H1 (cell line): Measurements from ENCODE around the gene BLOC1S3. TPM values are rescaled to one million over a fixed set of nuclear protein-coding genes. Genes with fewer than 3 reads are reported as not detected.

Experiments used
- CEBPB ChIP-seq: IDR thresholded peaks from 2 replicates; pipeline ENCODE4 v1.6.1; 2012; ENCODE audit warnings: low read depth, low read length
- EP300 ChIP-seq, 2 experiments: IDR thresholded peaks; 1 replicate in 1 of 2; 2 replicates in 1 of 2; pipeline ENCODE4 v1.6.1; 2011 to 2012; ENCODE audit warnings: low read depth in 2 of 2, low read length in 2 of 2, mild to moderate bottlenecking in 2 of 2, borderline replicate concordance in 1 of 2, inconsistent platforms in 1 of 2, moderate library complexity in 1 of 2
- JUN ChIP-seq: IDR thresholded peaks from 2 replicates; pipeline ENCODE4 v1.6.1; 2011; ENCODE audit warnings: low read depth, mild to moderate bottlenecking, improper control_type of control experiment, low read length
- KDM1A ChIP-seq: fragments of 200-600, 300-600 bp; sonication (generic); IDR thresholded peaks from 2 replicates; pipeline ENCODE4 v1.7.1; 2016; ENCODE audit warnings: mild to moderate bottlenecking, low read length, borderline replicate concordance
- RNF2 ChIP-seq: fragments of 200-900, 300-1000 bp; sonication (generic); IDR thresholded peaks from 2 replicates; pipeline ENCODE4 v1.7.1; 2016; ENCODE audit warnings: borderline replicate concordance, low read depth, mild to moderate bottlenecking, antibody characterized with exemption, low read length; ENCODE audit not compliant: poor library complexity, severe bottlenecking; ENCODE audit errors: missing control alignments
- TAF7 ChIP-seq: optimal IDR thresholded peaks from 2 replicates; pipeline ENCODE3; 2011; ENCODE audit warnings: low read depth, mild to moderate bottlenecking, inconsistent platforms, low read length, moderate library complexity, borderline replicate concordance
- polyA plus RNA-seq, 7 experiments: library from polyadenylated mRNA; depleted of rRNA in 3 of 7; stranded (reverse) in 5 of 7; unstranded in 2 of 7; fragments of >200 nt in 5 of 7; fragments of 200-250 nt in 2 of 7; gene quantifications; 1 replicate in 5 of 7; 2 replicates in 1 of 7; 4 replicates in 1 of 7; pipeline versions ENCODE4 v1.2.1 to v1.2.3, GENCODE V29; 2011 to 2013; ENCODE audit warnings: missing spikeins in 2 of 7, mixed read lengths in 2 of 7
- total RNA-seq: library from RNA; stranded (reverse); fragmentation: NEBNext Ultra II Directional; extraction: Animal tissue kit (Norgen Biotek cat#: 25700); gene quantifications from 2 replicates; pipeline ENCODE4 v1.2.1, GENCODE V29; 2021
- TF ChIP-seq, protein P1 (sequence below): fragments of 300-600 bp; sonication (generic); IDR thresholded peaks from 2 replicates; pipeline ENCODE4 v1.7.1; 2012; ENCODE audit warnings: low read length, moderate library complexity, mild to moderate bottlenecking, inconsistent platforms; ENCODE audit not compliant: insufficient replicate concordance
- TF ChIP-seq, protein P2 (sequence below): IDR thresholded peaks from 2 replicates; pipeline ENCODE4 v1.6.1; 2012; ENCODE audit warnings: inconsistent platforms

The BLOC1S3 gene
- total and polyA plus RNA-seq, 2 of the 8 experiments (the other 6 are each of a cell fraction or from before 2014, with no cell fraction given), result 6.0 to 6.1 TPM

DNA sequence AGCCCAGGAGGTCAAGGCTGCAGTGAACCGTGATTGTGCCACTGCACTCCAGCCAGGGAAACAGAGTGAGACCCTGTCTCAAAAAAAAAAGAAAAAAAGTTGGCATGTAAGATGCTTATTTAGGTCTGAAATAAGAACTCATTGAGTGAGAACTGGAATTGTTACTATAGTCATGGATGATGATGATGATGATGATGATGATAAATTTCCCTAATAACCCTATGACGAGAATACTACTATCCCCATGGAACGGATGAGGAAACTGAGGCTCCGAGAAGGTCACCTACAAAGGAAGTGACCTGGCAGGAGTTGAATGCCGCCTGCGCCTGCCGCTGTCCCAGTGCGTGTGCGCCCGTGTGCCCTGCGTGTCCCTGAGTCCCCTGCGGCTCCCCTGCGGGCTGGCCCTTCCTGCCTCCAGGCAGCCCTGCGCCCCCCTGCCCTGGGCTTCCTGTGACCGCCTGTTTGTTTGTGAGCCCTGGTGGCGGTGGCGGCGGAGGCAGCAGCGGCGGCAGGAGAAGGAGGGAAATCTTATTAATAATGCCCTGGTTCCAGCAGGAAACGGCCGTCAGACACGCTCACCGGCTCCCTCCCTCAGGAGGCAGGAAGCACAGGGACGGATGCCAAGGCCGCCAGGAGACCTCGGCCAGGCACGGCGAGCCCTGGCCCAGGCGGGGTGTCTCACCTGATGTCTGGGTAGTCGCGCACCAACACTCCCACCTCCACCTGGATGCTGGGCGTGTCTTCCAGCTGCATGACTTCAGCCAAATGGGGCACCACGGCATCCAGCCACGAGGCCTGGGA lies 37.0 kb downstream of the BLOC1S3 start (continued):
- TF ChIP-seq, protein P1, sequence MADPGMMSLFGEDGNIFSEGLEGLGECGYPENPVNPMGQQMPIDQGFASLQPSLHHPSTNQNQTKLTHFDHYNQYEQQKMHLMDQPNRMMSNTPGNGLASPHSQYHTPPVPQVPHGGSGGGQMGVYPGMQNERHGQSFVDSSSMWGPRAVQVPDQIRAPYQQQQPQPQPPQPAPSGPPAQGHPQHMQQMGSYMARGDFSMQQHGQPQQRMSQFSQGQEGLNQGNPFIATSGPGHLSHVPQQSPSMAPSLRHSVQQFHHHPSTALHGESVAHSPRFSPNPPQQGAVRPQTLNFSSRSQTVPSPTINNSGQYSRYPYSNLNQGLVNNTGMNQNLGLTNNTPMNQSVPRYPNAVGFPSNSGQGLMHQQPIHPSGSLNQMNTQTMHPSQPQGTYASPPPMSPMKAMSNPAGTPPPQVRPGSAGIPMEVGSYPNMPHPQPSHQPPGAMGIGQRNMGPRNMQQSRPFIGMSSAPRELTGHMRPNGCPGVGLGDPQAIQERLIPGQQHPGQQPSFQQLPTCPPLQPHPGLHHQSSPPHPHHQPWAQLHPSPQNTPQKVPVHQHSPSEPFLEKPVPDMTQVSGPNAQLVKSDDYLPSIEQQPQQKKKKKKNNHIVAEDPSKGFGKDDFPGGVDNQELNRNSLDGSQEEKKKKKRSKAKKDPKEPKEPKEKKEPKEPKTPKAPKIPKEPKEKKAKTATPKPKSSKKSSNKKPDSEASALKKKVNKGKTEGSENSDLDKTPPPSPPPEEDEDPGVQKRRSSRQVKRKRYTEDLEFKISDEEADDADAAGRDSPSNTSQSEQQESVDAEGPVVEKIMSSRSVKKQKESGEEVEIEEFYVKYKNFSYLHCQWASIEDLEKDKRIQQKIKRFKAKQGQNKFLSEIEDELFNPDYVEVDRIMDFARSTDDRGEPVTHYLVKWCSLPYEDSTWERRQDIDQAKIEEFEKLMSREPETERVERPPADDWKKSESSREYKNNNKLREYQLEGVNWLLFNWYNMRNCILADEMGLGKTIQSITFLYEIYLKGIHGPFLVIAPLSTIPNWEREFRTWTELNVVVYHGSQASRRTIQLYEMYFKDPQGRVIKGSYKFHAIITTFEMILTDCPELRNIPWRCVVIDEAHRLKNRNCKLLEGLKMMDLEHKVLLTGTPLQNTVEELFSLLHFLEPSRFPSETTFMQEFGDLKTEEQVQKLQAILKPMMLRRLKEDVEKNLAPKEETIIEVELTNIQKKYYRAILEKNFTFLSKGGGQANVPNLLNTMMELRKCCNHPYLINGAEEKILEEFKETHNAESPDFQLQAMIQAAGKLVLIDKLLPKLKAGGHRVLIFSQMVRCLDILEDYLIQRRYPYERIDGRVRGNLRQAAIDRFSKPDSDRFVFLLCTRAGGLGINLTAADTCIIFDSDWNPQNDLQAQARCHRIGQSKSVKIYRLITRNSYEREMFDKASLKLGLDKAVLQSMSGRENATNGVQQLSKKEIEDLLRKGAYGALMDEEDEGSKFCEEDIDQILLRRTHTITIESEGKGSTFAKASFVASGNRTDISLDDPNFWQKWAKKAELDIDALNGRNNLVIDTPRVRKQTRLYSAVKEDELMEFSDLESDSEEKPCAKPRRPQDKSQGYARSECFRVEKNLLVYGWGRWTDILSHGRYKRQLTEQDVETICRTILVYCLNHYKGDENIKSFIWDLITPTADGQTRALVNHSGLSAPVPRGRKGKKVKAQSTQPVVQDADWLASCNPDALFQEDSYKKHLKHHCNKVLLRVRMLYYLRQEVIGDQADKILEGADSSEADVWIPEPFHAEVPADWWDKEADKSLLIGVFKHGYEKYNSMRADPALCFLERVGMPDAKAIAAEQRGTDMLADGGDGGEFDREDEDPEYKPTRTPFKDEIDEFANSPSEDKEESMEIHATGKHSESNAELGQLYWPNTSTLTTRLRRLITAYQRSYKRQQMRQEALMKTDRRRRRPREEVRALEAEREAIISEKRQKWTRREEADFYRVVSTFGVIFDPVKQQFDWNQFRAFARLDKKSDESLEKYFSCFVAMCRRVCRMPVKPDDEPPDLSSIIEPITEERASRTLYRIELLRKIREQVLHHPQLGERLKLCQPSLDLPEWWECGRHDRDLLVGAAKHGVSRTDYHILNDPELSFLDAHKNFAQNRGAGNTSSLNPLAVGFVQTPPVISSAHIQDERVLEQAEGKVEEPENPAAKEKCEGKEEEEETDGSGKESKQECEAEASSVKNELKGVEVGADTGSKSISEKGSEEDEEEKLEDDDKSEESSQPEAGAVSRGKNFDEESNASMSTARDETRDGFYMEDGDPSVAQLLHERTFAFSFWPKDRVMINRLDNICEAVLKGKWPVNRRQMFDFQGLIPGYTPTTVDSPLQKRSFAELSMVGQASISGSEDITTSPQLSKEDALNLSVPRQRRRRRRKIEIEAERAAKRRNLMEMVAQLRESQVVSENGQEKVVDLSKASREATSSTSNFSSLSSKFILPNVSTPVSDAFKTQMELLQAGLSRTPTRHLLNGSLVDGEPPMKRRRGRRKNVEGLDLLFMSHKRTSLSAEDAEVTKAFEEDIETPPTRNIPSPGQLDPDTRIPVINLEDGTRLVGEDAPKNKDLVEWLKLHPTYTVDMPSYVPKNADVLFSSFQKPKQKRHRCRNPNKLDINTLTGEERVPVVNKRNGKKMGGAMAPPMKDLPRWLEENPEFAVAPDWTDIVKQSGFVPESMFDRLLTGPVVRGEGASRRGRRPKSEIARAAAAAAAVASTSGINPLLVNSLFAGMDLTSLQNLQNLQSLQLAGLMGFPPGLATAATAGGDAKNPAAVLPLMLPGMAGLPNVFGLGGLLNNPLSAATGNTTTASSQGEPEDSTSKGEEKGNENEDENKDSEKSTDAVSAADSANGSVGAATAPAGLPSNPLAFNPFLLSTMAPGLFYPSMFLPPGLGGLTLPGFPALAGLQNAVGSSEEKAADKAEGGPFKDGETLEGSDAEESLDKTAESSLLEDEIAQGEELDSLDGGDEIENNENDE, result no peak
- TF ChIP-seq RNF2, result peak; percentile 61
- TF ChIP-seq, protein P2, sequence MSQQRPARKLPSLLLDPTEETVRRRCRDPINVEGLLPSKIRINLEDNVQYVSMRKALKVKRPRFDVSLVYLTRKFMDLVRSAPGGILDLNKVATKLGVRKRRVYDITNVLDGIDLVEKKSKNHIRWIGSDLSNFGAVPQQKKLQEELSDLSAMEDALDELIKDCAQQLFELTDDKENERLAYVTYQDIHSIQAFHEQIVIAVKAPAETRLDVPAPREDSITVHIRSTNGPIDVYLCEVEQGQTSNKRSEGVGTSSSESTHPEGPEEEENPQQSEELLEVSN, result peak; percentile 42; the same call in 1 of the 2 replicates
- TF ChIP-seq TAF7, result no peak
- no peak for TF ChIP-seq EP300 (IDR thresholded peaks at IDR 0.05; ENCODE audit: borderline replicate concordance in 1 of 2, low read depth in 2 of 2, low read length in 2 of 2)
- no peak for TF ChIP-seq CEBPB
- no peak for TF ChIP-seq JUN
- TF ChIP-seq KDM1A, result 0 out of 2 replicates have a peak, but pooled peaks have one; percentile 25
